GM19328 (cell line): ENCODE results near the gene USP44.

Experiments used
- ATAC-seq: cut with Tn5 transposase; IDR thresholded peaks from one replicate; pipeline ENCODE4 v1.9.1; 2021; ENCODE audit warnings: mild to moderate bottlenecking, moderate library complexity; ENCODE audit not compliant: unreplicated experiment

USP44 gene

DNA sequence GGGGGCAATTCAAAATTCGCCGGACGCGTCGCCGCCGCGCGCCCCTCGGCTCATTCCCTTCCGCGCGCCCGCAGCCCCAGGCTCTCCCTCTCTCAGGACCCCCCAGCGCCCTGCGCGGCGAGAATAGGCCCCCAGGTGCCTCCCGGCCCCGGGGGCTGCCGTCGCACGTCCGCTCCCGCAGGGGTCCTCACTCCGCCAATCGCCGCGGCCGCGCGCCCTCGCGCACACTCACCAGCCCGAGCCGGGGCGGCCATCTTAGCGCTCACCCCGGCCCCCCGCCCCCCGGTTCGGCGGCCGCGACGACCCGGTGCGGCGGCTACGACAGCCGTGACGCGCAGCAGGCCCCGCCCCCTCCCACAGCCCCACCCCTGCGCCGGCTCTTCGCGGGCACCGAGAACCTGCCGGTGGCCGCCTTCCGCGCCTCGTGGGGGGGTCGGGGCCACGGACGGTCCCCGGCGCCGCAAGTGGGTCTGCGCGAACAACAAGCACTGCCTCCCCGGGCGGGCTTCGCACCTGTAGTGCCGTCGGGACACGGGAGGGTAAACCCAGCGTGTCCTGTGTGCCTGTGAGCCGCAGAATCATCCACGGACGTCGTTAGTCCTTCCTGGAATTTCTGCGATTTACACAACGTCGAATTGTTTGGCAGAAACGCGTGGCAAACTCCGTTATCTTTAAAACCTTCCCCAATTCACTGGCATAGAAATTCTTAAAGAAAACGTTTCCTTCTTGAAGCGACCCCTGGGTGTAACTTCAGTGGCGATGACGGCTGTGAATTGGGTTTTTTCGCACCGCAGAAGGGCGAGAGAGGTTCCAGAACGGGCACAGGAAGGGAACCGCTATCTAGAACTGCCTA is 2.5 kb downstream of the USP44 start:
- ATAC-seq: no peak

DNA sequence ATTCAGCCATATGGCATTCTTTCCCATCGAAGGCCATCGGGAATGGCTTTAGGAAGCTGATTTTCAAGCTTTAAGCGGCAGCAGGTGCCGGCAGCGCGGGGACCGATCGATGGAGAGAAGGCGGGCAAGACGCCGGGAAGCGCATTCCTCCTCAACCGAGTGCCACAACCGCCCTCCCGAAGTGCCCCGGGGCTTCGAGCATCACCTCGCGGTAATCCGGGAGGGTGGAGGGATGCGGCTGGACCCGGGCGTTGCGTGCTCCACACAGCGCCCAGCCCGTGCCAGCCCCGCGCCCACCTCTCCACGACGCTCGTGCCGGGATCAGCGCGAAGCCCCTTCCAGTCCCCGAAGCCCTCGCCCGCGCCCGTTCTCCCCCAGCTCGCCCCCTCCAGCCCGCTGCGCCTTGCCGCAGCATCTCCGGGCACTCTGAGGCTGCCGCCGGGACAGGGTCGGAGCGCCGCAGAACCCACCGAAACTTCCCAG is 3.2 kb downstream of the USP44 start:
- no peak for ATAC-seq

DNA sequence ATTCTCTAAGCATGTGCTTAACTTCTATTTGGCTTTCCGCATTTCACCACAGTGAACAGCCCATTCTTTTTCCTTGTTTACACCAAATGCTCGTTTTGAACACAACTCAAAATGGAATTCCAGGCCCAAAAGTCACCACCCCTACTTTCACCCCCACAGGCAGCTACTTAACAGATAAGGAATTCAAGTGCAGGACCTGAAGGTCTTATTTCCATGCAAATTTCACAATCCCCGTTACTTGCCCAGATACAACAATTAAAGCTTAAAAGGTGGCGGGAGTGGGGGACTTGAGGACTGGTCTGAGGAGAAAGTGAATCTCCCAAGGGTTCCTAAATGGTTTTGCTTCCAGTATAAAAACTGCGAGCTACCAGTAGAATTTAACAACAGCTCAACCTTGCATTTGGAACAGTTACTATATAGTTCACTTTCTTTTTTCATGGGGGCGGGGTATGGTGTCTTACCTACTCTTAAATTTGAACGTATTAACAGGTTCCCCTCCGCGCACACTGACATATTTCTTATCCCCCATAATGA is 3.7 kb downstream of the USP44 start:
- no peak for ATAC-seq

DNA sequence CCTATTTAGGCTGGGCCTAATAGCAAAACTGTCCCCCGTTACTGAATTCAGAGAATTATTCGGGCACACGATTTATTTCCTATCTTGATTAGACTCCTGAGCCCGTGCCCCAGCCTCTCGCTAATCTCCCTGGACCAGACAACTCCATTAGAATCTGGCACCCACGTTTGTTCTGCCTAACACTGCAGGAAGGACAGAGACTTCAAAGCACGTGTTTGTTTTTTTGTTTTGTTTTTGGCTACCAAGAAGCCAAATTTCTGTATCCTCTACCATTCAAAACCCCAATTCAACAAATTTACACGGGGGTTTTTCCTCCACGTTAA is 4.8 kb downstream of the USP44 start:
- no peak for ATAC-seq

DNA sequence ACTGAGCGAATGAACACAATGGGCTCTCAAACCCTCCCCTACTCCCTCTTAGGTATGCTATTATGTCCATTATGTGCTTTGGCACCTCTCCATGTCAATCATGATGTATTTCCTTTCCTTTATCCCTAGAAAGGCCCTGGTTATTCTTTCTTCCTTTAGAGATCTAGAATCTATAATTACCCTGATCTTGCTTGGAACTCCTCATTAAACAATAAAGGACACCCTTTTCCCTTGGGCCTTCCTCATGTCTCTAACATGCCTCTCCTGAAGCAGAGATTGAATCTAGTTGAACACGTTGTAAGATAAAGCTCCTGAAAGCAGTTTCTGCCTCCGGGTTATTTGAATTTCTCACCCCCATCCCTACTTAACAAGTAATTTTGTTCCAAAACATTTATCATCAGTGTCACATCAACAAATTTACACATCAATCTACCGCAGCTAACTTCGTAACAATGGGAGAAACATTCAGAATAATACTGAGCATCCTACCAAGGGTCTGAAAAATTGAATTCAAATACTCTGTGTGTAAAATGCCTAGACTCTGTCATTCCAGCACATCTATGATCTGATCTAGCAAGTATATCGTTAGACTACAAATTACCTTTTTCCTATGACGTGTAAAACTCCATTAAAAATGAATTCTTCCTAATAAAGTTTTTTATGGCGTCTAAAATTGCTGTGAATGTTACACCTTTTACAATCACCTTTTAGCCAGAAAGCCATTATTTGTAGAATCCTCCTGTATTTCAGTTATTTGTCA is 5.4 kb downstream of the USP44 start:
- ATAC-seq: no peak

DNA sequence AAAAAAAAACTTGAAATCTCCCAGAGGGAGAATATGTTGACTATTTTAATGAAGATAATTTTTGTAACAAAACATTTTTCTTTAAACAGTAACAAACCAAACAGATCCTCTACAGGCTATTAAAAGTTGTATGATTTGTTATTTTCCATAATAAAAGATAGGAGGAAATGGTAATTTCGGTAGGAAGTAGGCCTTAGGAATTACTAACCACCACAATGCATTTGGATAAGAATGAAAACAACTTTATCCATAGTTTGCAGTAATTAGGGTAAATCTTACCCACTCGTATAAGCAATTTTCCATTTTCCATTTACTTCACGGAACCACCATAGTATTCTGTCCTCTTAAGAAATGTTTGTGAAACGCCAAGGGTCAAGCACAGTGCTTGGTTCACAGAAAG is 6.0 kb downstream of the USP44 start:
- no peak for ATAC-seq

DNA sequence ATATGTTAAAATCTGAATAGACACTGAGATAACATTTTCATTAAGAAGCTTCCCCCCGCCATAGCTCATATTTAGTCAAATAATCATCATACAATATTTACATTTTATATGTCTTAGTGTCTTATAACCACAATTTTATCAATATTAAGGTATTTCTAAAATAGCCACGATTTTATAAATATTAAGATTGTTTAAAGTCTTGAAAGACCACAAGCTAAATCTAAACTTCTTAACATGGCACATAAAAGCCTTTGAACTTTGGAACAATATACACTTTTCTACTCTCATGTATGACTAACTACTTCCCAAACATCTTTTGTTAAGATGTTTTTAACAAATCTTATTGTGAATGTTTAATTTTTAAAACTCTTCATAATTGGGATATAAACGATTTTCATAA is 6.5 kb downstream of the USP44 start:
- ATAC-seq: no peak

DNA sequence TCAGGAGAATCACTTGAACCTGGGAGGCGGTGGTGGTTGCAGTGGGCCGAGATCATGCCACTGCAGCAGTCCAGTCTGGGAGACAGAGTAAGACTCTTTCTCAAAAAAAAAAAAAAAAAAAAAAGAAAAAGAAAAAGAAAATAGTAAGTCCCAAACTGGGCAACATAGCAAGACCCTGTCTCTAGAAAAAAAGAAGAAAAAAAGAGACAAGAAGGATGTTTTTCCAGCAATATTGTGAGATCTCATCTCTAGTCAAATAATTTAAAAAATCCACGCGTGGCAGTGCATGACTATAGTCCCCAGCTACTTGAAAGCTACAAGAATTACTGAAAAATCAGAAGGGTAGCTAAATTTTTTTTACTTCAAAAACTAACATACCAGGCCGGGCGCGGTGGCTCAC is 8.0 kb downstream of the USP44 start:
- no peak for ATAC-seq

DNA sequence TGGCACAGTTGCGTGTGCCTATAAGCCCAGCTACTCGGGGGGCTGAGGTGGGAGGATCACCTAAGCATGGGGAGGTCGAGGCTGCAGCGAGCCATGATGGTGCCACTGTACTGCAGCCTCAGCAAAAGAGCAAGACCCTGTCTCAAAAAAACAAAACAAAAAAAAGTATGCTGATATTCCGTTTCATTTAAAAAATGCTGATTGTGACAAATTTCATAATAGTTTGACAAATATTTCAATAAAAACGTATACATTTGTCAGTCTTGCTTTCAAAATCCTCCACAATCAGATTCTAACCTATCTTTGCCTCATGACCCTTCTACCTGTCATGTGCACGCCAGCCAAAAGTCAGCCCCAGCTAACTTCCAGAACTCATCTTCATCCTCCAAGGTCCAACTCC is 9.8 kb downstream of the USP44 start:
- no peak for ATAC-seq

DNA sequence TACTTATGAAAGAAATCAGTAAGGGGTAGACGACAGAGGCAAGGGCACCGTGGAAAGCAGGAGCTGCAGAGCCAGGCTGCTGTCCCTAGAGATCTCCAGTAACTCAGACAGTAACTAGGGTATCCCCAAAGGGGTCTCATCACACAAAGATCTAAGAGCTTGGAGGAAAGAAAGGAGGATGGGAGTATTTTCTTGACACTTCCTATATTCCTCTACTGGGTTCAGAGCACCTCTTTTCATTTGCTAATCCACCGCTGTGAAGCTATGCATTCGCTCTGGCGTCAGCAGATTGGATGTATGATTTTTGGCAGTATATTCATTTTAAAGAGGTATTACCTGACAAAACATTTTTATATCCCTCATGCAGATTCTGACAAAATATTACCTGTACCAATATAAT is 12.6 kb downstream of the USP44 start:
- ATAC-seq: no peak

DNA sequence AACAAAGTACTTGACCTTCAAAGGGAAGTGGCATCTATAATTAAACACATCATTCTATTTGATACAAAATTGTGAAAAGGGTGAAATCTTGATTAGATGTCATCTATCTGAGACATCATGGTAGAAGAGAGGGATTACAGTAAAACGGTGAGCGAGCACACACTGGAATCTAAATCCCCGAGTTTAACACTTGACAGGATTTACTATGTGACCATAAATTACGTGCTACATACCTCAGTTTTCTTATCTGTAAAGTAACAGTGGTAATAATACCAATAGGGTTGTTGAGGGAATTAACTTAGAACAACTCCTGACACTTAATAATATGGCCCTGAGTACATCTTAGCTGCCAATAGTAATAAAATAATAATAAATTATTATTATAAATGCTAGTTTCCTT is 13.3 kb downstream of the USP44 start:
- ATAC-seq: no peak

DNA sequence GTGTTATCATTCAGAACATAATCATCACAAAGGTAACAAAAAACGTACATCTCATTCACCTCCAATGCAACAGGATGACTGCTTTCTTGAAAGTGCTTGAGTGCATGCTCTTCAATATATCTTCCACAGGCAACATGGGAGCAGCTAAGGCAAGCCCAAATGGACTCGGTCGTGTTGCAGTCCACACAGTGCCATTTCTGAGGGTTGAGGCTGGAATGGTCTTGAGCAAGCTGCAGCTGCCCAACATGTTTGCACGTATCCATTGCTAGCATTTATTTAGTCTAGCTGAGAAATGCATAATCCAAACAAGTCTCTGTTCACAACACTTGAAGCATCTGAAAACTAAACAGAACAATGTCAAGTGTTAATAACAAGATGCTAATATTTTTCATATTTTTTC is 17.3 kb downstream of the USP44 start:
- ATAC-seq: no peak

DNA sequence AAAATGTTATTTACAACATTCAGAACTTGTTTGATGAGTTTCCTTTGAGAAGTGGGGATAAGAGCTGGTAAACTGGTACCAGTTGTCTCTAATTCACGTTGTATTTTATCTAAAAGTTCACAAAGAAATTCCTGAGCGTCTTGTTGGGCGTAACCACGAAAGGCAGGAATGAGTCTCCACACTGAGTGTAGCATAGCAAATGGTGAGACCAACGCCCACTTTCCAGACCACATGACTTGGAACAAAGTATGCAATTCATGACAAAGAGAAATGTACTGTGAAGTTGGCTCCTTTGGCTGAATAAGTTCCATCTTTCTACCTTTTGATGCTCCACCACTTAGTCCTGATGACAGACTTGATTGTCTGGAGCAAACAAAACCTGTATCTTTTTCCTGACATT is 18.4 kb downstream of the USP44 start:
- ATAC-seq: no peak

DNA sequence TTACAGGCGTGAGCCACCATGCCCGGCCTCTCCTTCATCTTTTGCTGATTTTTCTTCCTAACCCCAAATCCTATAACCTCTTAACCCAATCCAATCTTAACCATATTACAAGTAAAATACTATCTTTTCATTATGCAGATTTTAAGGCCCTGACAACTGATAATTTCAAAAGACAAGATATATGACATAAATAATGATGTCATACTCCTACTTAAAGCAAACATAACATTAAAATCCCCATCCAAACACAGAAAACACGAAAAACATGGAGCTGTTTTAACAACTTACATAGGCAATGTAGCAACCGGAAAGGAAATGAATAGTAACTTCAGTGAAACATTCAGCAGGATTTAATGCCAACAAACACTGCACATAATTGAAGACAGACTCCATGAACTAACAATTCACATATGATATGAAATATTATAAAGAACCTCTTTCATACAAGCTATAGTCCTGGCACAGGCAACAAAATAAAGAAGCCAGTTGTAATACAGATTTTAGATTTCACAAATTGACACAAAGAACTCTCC is 21.5 kb downstream of the USP44 start:
- no peak for ATAC-seq

DNA sequence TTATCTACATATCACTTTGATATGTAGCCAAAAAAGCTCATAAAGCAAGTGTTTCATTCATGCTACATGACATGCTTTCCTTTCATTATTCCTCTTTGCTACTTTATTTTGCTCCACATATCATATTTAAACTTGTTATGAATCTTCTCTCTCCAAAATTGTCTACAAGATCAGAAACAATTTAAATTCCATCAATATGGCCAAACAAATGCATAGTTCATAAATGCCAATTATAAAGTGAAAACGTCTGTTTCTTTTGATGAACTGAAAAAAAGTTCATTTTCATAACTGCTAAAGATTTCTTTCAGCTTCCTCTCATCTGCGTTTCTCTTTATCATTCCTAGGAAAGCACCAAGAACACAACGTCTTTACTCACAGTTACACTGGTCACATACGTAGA is 22.8 kb downstream of the USP44 start:
- ATAC-seq: no peak

DNA sequence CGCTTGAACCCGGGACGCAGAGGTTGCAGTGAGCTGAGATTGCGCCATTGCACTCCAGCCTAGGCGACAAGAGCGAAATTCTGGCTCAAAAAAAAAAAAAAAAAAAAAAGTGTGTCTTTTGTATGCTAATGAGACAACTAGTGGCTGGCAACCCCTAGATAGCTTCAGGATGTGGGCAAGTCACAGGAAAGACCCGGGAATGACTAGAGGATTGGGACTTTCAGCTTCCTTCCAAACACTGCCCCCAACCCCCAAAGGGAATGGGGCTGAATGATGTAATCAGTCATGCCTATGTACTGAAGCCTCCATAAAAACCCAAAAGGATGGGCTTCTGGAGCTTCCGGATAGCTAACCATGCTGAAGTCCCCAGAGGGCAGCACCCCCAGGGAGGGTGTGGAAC is 28.6 kb downstream of the USP44 start:
- ATAC-seq: no peak

DNA sequence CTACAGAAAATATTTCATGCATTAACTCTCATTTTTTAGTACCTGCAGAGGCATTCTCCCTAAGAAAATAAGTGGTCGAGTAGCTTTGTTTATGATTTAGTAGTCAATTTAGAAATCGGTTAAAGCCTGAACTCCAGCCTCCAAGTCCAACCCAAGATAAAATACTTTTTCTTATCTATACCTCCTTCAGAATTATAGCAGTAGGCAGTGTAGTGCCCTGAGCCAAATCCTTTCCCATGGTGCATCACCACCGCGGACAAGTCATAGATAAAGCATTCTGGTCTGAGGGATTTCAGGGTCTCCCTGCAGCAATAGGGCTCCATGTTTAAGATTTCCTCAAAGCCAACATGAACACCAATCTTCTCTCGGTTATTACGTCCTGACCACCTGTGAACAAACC is 30.5 kb downstream of the USP44 start:
- ATAC-seq: no peak

DNA sequence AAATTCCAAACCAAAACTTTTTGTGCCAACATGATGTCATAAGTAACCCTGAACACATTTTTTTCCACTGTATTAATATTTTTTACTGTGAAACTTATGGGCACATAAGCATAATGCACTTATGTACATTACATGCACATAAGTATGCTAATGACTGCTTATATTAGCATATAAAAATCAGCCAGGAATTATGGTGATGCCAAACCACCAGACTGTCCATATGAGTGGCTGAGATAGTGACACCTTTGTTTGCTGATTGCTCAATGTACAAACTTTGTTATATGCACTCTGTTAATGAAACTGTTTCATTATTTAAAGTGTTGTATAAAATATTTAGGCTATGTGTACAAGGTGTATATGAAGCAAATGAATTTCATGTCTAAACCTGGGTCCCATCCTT is 32.3 kb downstream of the USP44 start:
- ATAC-seq: no peak

DNA sequence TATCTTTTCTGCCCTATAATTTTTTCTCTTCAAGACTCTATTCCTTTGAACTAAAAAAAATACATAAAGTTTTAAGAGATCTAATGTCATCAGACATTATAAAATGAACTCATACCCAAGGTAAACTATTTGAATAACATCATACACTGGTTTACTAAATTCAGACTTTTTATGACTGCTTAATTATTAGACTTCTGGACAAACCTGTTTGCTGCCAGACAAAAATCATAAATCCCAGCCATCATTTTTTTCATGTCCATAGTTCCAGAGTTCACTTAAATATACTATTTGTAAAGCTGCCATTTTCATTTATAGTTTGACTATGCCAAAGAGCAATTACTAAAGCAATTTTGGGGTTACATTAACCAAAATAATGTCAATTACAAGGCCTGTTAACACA is 34.0 kb downstream of the USP44 start:
- no peak for ATAC-seq

DNA sequence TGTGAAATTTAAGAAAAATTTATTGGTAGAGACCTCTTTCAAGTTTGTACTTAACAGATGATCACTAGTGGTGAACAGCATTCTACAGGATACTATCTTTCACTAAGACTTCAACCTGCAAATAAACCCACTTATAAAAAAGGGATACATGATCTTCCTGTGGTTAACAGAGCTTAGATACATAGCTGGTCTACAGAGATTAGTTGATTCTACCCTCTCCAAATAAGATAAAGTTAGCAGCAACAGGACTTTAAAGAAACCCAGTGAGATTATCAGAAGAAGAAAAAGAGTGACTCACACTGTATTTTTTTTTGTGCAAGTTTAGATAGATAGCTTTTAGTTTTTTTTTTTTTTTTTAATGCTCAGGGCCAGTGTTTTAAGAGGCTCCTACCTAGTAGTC is 34.5 kb downstream of the USP44 start:
- ATAC-seq: no peak

DNA sequence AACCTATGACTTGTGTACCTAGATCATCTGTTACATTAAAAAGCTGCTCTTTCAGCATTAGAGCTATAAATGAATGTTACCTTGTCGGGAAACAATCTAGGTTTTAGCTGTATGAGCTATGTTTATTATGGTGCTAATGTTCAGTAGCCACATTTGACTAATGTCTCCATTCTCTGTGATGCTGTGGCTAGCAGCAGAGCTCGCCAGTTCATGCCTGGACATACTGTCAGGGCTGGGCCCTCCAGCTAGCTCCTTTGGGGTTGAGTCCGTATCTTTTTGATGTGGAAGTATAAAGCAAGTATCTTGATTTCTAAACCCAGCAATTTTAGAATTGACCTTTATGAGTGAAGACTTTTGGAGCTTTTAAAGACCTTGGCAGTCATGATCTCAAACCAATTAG is 36.1 kb downstream of the USP44 start:
- no peak for ATAC-seq

DNA sequence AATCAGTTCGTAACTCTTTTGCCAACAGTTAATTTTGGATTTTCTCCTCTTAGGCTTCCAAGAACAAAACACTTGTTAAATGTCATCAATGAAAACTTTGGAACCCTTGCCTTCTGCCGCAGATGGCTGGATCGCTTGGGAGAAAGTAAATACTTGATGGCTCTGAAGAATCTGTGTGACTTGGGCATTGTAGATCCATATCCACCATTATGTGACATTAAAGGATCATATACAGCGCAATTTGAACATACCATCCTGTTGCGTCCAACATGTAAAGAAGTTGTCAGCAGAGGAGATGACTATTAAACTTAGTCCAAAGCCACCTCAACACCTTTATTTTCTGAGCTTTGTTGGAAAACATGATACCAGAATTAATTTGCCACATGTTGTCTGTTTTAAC is 37.7 kb downstream of the USP44 start:
- no peak for ATAC-seq
